ENCODE data around the gene ZNF410.
"Not testable (repeated sequence)": the region's sequence is repeated elsewhere in the genome, so short reads cannot be mapped to it uniquely, and the experiment has no call there.

Gene ZNF410, protein sequence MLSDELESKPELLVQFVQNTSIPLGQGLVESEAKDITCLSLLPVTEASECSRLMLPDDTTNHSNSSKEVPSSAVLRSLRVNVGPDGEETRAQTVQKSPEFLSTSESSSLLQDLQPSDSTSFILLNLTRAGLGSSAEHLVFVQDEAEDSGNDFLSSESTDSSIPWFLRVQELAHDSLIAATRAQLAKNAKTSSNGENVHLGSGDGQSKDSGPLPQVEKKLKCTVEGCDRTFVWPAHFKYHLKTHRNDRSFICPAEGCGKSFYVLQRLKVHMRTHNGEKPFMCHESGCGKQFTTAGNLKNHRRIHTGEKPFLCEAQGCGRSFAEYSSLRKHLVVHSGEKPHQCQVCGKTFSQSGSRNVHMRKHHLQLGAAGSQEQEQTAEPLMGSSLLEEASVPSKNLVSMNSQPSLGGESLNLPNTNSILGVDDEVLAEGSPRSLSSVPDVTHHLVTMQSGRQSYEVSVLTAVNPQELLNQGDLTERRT

DNA sequence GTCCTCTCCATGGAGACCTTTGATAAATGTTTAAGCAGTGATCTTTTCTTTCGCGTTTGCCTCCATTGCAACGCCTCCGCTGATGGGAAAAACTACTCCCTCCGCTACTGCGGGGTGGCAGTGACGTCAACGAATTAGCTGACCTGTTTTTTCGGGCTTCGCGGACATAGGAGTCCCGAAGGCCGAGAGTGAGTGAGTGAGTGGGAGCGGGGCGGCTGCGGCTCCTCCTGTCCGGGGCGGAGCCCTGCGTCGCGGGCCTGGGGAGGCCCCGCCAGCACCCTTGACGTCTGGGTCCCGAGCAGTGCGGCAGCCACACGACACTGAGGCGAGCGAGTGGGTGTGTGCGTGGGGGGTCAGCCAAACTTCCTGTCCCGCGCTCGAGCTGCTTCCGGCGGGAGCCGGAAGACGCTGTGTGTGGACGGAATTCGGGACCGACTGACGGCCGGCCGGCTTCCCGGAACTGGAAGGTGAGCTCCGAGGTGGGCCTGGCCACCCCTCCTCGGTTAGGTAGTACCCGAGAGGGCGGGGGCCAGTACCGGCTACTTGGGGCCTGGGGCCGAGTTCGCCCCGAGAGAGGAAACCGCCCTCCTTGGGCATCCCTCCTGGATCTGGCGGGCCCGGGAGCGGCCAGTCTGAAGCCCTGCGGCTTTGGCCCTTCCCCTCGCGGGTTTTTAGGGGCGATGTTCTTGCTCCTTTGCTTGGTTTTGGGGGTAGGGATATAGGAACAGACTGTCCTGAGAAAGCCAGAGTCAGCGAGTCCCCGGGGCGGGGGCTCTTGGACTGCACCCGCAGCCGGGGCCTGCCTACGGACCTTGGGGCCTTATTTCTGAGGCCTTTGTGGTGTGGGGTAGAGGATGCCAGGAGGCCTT lies at the start of gene ZNF410:
TSS of gene ZNF410 (plus strand) at position 411 of the 869 bp plus-strand sequence. CDS start 5,317 bp downstream, outside the sequence.
- peak within 1 kb of the TSS; percentile 95 for H3K27ac ChIP-seq

DNA sequence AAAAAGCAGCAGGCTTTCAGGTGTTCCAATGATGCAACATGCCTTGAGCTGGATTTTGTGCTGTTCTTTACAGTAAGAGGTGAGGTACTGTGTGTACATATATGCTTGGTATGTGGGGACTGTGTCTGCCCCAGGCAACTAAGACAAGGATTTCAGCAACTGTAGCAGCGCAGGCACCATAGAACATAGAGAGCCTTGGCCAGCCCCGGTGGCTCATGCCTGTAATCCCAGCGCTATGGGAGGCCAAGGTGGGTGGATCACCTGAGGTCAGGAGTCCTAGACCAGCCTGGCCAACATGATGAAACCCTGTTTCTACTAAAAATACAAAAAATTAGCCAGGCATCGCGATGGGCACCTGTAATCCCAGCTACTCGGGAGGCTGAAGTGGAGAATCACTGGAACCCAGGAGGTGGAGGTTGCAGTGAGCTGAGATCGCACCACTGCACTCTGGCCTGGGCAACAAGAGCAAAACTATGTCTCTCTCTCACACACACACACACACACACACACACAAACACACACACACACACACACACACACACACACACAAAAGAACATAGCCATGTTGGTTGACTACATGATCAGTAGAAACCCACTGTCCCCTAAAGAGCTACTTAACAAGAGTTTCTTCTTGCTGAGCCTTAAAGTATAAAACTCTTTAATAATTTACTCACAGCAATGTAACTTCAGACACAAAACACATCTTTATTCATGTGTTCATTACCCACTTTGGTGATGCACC lies 48.2 kb upstream of the ZNF410 start:
- not testable (repeated sequence) for H3K27ac ChIP-seq

More for the DNA sequence above, at the start of gene ZNF410:
- TF ChIP-seq, protein P1, sequence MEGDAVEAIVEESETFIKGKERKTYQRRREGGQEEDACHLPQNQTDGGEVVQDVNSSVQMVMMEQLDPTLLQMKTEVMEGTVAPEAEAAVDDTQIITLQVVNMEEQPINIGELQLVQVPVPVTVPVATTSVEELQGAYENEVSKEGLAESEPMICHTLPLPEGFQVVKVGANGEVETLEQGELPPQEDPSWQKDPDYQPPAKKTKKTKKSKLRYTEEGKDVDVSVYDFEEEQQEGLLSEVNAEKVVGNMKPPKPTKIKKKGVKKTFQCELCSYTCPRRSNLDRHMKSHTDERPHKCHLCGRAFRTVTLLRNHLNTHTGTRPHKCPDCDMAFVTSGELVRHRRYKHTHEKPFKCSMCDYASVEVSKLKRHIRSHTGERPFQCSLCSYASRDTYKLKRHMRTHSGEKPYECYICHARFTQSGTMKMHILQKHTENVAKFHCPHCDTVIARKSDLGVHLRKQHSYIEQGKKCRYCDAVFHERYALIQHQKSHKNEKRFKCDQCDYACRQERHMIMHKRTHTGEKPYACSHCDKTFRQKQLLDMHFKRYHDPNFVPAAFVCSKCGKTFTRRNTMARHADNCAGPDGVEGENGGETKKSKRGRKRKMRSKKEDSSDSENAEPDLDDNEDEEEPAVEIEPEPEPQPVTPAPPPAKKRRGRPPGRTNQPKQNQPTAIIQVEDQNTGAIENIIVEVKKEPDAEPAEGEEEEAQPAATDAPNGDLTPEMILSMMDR (conservative IDR thresholded peaks at IDR 0.05) = no peak

DNA sequence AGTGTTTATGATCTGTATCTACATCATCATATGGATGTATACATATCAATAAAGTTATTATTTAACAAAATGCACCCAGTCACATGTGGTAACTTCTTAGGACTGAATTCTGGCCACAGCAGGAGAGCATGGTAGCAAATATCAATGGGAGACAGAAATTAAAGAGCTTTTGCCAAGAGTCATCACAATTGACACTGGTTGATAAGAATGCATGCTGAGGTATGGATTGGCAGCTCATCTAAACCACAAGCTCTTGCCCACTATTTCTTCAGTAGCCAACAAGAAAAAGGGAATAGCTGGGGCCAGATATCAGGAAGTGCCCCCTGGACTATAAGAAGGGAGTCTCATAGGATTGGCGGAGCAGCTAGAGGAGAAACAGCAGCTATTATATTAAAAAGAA lies 44.5 kb upstream of the ZNF410 start:
- no peak overlapping the region for H3K27ac ChIP-seq
- TF ChIP-seq, protein P1 (conservative IDR thresholded peaks at IDR 0.05) = no peak

DNA sequence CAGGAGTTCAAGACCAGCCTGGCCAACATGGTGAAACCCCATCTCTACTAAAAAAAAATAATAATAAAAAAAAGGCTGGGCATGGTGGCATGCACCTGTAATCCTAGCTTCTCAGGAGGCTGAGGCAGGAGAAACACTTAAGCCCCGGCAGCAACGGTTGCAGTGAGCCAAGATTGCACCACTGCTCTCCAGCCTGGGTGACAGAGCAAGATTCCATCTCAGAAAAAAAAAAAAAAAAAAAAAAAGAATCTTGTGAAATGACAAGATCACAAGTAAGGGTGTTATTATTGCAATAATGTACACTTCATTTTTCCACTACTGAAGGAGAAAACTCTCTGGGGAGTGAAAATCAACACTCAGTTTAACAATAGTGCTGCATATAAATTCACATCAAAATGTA lies 43.8 kb upstream of the ZNF410 start:
- no peak overlapping the region for H3K27ac ChIP-seq
- TF ChIP-seq, protein P1 (conservative IDR thresholded peaks at IDR 0.05) = no peak

DNA sequence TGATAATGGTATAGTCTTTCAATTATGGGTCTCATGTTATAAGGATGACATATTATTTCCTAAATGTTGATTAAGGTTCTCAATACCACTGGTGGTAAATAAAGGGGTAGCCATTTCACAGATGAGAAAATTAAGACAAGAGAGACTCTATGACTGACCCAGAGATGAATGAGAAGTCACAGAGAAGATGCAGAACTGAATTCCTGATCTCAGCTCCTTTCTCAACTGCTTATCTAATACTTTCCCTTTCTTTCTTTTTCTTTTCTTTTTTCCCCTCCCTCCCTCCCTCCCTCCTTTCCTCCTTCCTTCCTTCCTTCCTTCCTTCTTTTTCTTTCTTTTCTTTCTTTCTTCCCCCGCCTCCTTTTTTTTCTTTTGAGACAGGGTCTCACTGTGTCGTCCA lies 43.4 kb upstream of the ZNF410 start:
- H3K27ac ChIP-seq = no peak overlapping the region
- TF ChIP-seq, protein P1 (conservative IDR thresholded peaks at IDR 0.05) = no peak

DNA sequence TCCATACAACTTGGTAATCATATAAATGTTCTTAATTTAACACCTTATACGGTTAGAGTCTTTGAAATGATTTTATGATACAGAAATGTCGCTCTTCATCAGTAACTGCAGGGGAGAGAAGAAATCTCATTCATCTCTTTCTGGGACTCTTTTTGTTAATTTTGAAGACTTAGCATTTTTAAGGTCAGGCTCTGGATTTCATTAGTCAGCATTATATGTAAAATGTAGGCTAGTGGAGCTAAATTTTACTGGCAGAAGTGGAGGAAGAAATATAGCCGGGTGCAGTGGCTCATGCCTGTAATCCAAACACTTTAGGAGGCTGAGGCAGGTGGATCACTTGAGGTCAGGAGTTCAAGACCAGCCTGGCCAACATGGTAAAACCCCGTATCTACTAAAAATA lies 39.7 kb upstream of the ZNF410 start:
- TF ChIP-seq, protein P1 (conservative IDR thresholded peaks at IDR 0.05) = no peak
- no peak overlapping the region for H3K27ac ChIP-seq

DNA sequence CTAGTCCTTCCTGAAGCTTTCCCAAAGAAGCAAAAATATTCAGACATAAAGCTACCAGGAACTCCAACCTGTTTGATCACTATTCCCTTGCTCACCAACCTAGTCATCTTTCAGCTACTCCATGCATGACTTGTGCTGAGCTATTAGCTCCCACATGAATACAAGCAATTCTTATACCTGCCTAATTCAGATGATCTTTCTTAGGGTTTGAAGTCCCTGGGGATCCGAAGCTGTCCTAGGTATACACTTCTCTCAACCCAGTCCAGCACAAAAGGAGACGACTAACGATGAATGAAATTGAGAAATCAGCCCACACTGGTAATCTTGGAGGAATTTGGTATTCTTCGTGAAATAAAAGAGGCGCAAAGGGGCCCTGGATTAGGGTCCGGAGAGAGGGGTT lies 35.7 kb upstream of the ZNF410 start:
- TF ChIP-seq, protein P1 (conservative IDR thresholded peaks at IDR 0.05) = no peak
- H3K27ac ChIP-seq = peak overlapping the region; percentile 89
